ENCODE measurements around the gene HOXB5. TPM values are rescaled to one million over a fixed set of nuclear protein-coding genes. Genes with fewer than 3 reads are reported as not detected.

Gene HOXB5
- total RNA-seq, 4 donors from 2014 or later, result 0.72 to 3.3 (median 1.4) TPM

- no peak for TF ChIP-seq CTCF (IDR thresholded peaks at IDR 0.05)
- ATAC-seq (ENCODE audit: low FRiP score) (no peak), DNase-seq (ENCODE audit: low spot score) (no peak)
These were observed 45.6 kb upstream of the HOXB5 start for GRCh38 chr17:48639136-48639535.

- DNase-seq (ENCODE audit: low spot score), result no peak
- peak; percentile 31 for ATAC-seq (ENCODE audit: low FRiP score)
- TF ChIP-seq CTCF (IDR thresholded peaks at IDR 0.05), result no peak
These were observed 44.0 kb upstream of the HOXB5 start for GRCh38 chr17:48637323-48638260.

- no peak for DNase-seq (ENCODE audit: low spot score)
- no peak for TF ChIP-seq CTCF (IDR thresholded peaks at IDR 0.05)
- ATAC-seq (ENCODE audit: low FRiP score), result no peak
These were observed 42.8 kb upstream of the HOXB5 start for GRCh38 chr17:48636177-48637018.

- no peak for TF ChIP-seq CTCF (IDR thresholded peaks at IDR 0.05)
- DNase-seq (ENCODE audit: low spot score) (no peak), ATAC-seq (ENCODE audit: low FRiP score) (no peak)
These were observed 41.1 kb upstream of the HOXB5 start for GRCh38 chr17:48634493-48635208.

- ATAC-seq (ENCODE audit: low FRiP score), result no peak
- no peak for TF ChIP-seq CTCF (IDR thresholded peaks at IDR 0.05)
These were observed 39.7 kb upstream of the HOXB5 start for GRCh38 chr17:48633266-48633677.

GRCh38 chr17:48632579-48633265 is 39.1 kb upstream of the HOXB5 start:
- TF ChIP-seq CTCF (IDR thresholded peaks at IDR 0.05), result no peak
- DNase-seq (ENCODE audit: low spot score) (no peak), ATAC-seq (ENCODE audit: low FRiP score) (no peak)

More at GRCh38 chr17:48633266-48633677, 39.7 kb upstream of the HOXB5 start:
- DNase-seq (ENCODE audit: low spot score), result no peak

Data from omental fat pad (tissue), 4 donors.